Pulmonary artery endothelial cell (primary cell): ENCODE results near the gene SVOP. TPM values are rescaled to one million over a fixed set of nuclear protein-coding genes. Genes with fewer than 3 reads are reported as not detected.

Experiments
- total RNA-seq: library from RNA; depleted of rRNA; stranded (reverse); fragments of >200 nt; gene quantifications from 2 replicates; pipeline ENCODE4 v1.2.3, GENCODE V29; 2014

Gene SVOP
- total RNA-seq, 1 donor from 2014 or later: not detected

Other genes starting within 250 kb of the SVOP start
- gene SSH1, start 163.5 kb downstream of the SVOP start, total RNA-seq: 14.4 and 26.1 TPM in 2 replicates
- not detected in 2 replicates for gene DAO, start 141.0 kb downstream of the SVOP start, total RNA-seq
- 5.6 TPM in 2 replicates for gene USP30, start 31.5 kb upstream of the SVOP start, total RNA-seq
- gene ALKBH2, start 72.4 kb upstream of the SVOP start, total RNA-seq: 11.7 and 17.7 TPM in 2 replicates
- 26.7 and 43.3 TPM in 2 replicates for gene UNG, start 76.5 kb upstream of the SVOP start, total RNA-seq
- 0.59 and 1.0 TPM in 2 replicates for gene ACACB, start 95.5 kb upstream of the SVOP start, total RNA-seq